Sigmoid colon (tissue), 7 donors: ENCODE data around the gene FOXC1. TPM values are rescaled to one million over a fixed set of nuclear protein-coding genes. Genes with fewer than 3 reads are reported as not detected.

ENCODE experiments used
- DNase-seq: peaks from one replicate; pipeline ENCODE4 v3.0.0-alpha.2; 2019
- H3K27ac ChIP-seq, 4 donors: fragments of 200-600 bp; sonication (generic); one replicate each; pipeline ENCODE4 v1.5.1; 2016 to 2019; ENCODE audit warnings: mild to moderate bottlenecking in 1 of 4
- H3K27me3 ChIP-seq, 3 donors: fragments of 200-600 bp; sonication (generic); one replicate each; pipeline ENCODE4 v1.5.1; 2019; ENCODE audit warnings: mild to moderate bottlenecking in 1 of 3
- H3K36me3 ChIP-seq, 4 donors: fragments of 200-600 bp; sonication (generic); one replicate each; pipeline ENCODE4 v1.5.1; 2016 to 2019
- H3K4me1 ChIP-seq, 4 donors: fragments of 200-600 bp; sonication (generic); one replicate each; pipeline ENCODE4 v1.5.1; 2017 to 2019
- H3K4me3 ChIP-seq, 4 donors: fragments of 200-600 bp; sonication (generic); one replicate each; pipeline ENCODE4 v1.5.1; 2017 to 2019; ENCODE audit warnings: mild to moderate bottlenecking in 2 of 4, moderate library complexity in 1 of 4
- H3K9me3 ChIP-seq, 4 donors: fragments of 200-600 bp in 3 of 4; sonication (generic) in 3 of 4; one replicate each; pipeline versions ENCODE4 v1.5.1 to v1.6.1; 2013 to 2019
- CTCF ChIP-seq, 4 experiments: fragments of 450-650 bp in 3 of 4; fragments of 200-600 bp in 1 of 4; IDR thresholded peaks; one replicate each; pipeline ENCODE4 v1.5.1; 2016 to 2019; ENCODE audit warnings: antibody characterized with exemption in 4 of 4, mild to moderate bottlenecking in 3 of 4, moderate library complexity in 2 of 4
- EP300 ChIP-seq, 4 donors: sonication (generic); formaldehyde crosslinking; IDR thresholded peaks; one replicate each; pipeline ENCODE4 v1.6.1; 2017; ENCODE audit warnings: antibody characterized with exemption in 4 of 4
- POLR2A ChIP-seq, 2 donors: fragments of 450-650 bp; IDR thresholded peaks; one replicate each; pipeline ENCODE4 v1.6.1; 2016; ENCODE audit warnings: antibody characterized with exemption in 2 of 2, mild to moderate bottlenecking in 2 of 2, moderate library complexity in 2 of 2
- POLR2AphosphoS5 ChIP-seq, 4 donors: sonication (generic); formaldehyde crosslinking; IDR thresholded peaks; one replicate each; pipeline ENCODE4 v1.6.1; 2017; ENCODE audit warnings: antibody characterized with exemption in 4 of 4
- WGBS, 2 donors: extraction: QIAGEN DNeasy Blood & Tissue Kit; methylation state at CpG; one replicate each; pipeline ENCODE4 v1.1.7; 2013; 5-methylcytosine and 5-hydroxymethylcytosine counted together
- intact Hi-C: fragments of 100-400 bp; cut with DNase I; formaldehyde crosslinking; loops from one replicate; pipeline ENCODE4 v1.15.1; 2023
- polyA plus RNA-seq, 3 donors: library from polyadenylated mRNA; stranded (reverse); fragments of 200-250 nt; gene quantifications; one replicate each; pipeline ENCODE4 v1.2.3, GENCODE V29; 2013
- total RNA-seq, 4 donors: library from RNA; depleted of rRNA; stranded (reverse); fragments of >200 nt; gene quantifications; one replicate each; pipeline ENCODE4 v1.1.0, GENCODE V29; 2016
- donor health status: healthy with polysubstance abuse.
- donor health status: Bipolar disorder and iron deficiency.
- donor health status: healthy.

Gene FOXC1
- total and polyA plus RNA-seq, 7 donors: 0.60 to 3.0 (median 1.6) TPM; not detected in 1

GRCh38 chr6:1629316-1629715, 19.6 kb downstream of the FOXC1 start:
- H3K4me3 ChIP-seq: no peak overlapping the region
- intact Hi-C loops: no loop called here
- TF ChIP-seq POLR2A (IDR thresholded peaks at IDR 0.05): no peak
- no peak for TF ChIP-seq POLR2AphosphoS5 (IDR thresholded peaks at IDR 0.05)
- TF ChIP-seq CTCF (IDR thresholded peaks at IDR 0.05): no peak
- TF ChIP-seq EP300 (IDR thresholded peaks at IDR 0.05): no peak
- peaks cover 0 to 13% (median 12%) of the 10 kb centered on the region in 4 donors for H3K4me1 ChIP-seq
- 91 to 97% methylated on average over 14 of the region's 14 CpGs for WGBS, 2 donors
- peaks cover 25 to 77% (median 58%) of the 10 kb centered on the region in 3 donors for H3K27me3 ChIP-seq
- peak; percentile 50 for DNase-seq
- H3K9me3 ChIP-seq: no peaks in the 10 kb centered on the region
- H3K27ac ChIP-seq: no peak overlapping the region
- no peaks in the 10 kb centered on the region for H3K36me3 ChIP-seq

- Histone ChIP-seq H3K36me3 (no peaks in the 10 kb centered on the region), H3K9me3 (no peaks in the 10 kb centered on the region), H3K27me3 (peaks cover 23 to 67% (median 49%) of the 10 kb centered on the region in 3 donors), H3K4me1 (peaks cover 0 to 3% (median 3%) of the 10 kb centered on the region in 4 donors), H3K27ac (no peak overlapping the region), H3K4me3 (no peak overlapping the region)
- DNase-seq: peak; percentile 22
- WGBS, 2 donors: 92 to 97% methylated on average over 10 of the region's 10 CpGs
- TF ChIP-seq POLR2AphosphoS5 (IDR thresholded peaks at IDR 0.05): no peak
- no peak for TF ChIP-seq CTCF (IDR thresholded peaks at IDR 0.05)
- TF ChIP-seq POLR2A (IDR thresholded peaks at IDR 0.05): no peak
- no peak for TF ChIP-seq EP300 (IDR thresholded peaks at IDR 0.05)
- intact Hi-C loops: no loop called here
Observed at GRCh38 chr6:1630212-1630770, 20.6 kb downstream of the FOXC1 start.

- Histone ChIP-seq H3K27me3 (peaks cover 23 to 62% (median 44%) of the 10 kb centered on the region in 3 donors), H3K9me3 (no peaks in the 10 kb centered on the region), H3K27ac (no peak overlapping the region), H3K4me3 (no peak overlapping the region), H3K36me3 (no peaks in the 10 kb centered on the region), H3K4me1 (no peaks in the 10 kb centered on the region)
- 94% methylated on average over 11 of the region's 11 CpGs for WGBS, 2 donors
- peak; percentile 28 for DNase-seq
- no peak for TF ChIP-seq CTCF (IDR thresholded peaks at IDR 0.05)
- TF ChIP-seq POLR2AphosphoS5 (IDR thresholded peaks at IDR 0.05): no peak
- TF ChIP-seq POLR2A (IDR thresholded peaks at IDR 0.05): no peak
- no peak for TF ChIP-seq EP300 (IDR thresholded peaks at IDR 0.05)
- intact Hi-C loops: no loop called here
Observed at GRCh38 chr6:1630771-1631217, 21.1 kb downstream of the FOXC1 start.

GRCh38 chr6:1631251-1631650, 21.5 kb downstream of the FOXC1 start:
- H3K4me3 ChIP-seq: no peak overlapping the region
- no peak for DNase-seq
- H3K27ac ChIP-seq: no peak overlapping the region
- 86 to 96% methylated on average over 4 of the region's 4 CpGs for WGBS, 2 donors
- TF ChIP-seq POLR2AphosphoS5 (IDR thresholded peaks at IDR 0.05): no peak
- TF ChIP-seq CTCF (IDR thresholded peaks at IDR 0.05): no peak
- no peak for TF ChIP-seq POLR2A (IDR thresholded peaks at IDR 0.05)
- no peak for TF ChIP-seq EP300 (IDR thresholded peaks at IDR 0.05)
- H3K36me3 ChIP-seq: no peaks in the 10 kb centered on the region
- intact Hi-C loops: no loop called here
- peaks cover 23 to 58% (median 39%) of the 10 kb centered on the region in 3 donors for H3K27me3 ChIP-seq
- no peaks in the 10 kb centered on the region for H3K9me3 ChIP-seq
- H3K4me1 ChIP-seq: no peaks in the 10 kb centered on the region
